ENCODE measurements around the gene ZNF782. TPM values are rescaled to one million over a fixed set of nuclear protein-coding genes. Genes with fewer than 3 reads are reported as not detected.

The ZNF782 gene
- total and polyA plus RNA-seq, 5 donors from 2014 or later = 1.6 to 6.8 (median 2.4) TPM

GRCh38 chr9:96779089-96779488 lies 75.2 kb downstream of the ZNF782 start:
- Histone ChIP-seq H3K4me1 (ENCODE audit: control insufficient read depth, insufficient read depth, low read length, poor library complexity, severe bottlenecking) (peaks cover 23% of the 10 kb centered on the region), H3K36me3 (ENCODE audit: control insufficient read depth, insufficient read depth, low read length) (peaks cover 21% of the 10 kb centered on the region), H3K9me3 (ENCODE audit: control insufficient read depth in 2 of 2, low read length in 2 of 2) (peaks cover under 1 to 19% of the 10 kb centered on the region in 2 experiments), H3K4me3 (ENCODE audit: low read depth, low read length) (peak overlapping the region; percentile 69), H3K27ac (ENCODE audit: insufficient read depth, low read length, poor library complexity, severe bottlenecking) (no peak overlapping the region), H3K27me3 (ENCODE audit: control insufficient read depth, insufficient read depth, low read length) (no peaks in the 10 kb centered on the region)
- Mint-ChIP-seq H3K27ac (peak overlapping the region; percentile 76 to 99 (median 96)), H3K4me3 (peak overlapping the region; percentile 95 to 100 (median 99)), H3K4me1 (peaks cover 17 to 57% (median 28%) of the 10 kb centered on the region in 4 donors), H3K36me3 (peaks cover 16% of the 10 kb centered on the region), H3K27me3 (peaks cover 9% of the 10 kb centered on the region), H3K9me3 (peaks cover 0 to 22% (median 8%) of the 10 kb centered on the region in 7 donors)
- ATAC-seq (ENCODE audit: low read depth in 2 of 2) (no peak), DNase-seq (no peak)

GRCh38 chr9:96777426-96777864 lies 76.9 kb downstream of the ZNF782 start:
- no peaks in the 10 kb centered on the region for H3K27me3 ChIP-seq (ENCODE audit: control insufficient read depth, insufficient read depth, low read length)
- H3K4me1 ChIP-seq (ENCODE audit: control insufficient read depth, insufficient read depth, low read length, poor library complexity, severe bottlenecking) = peaks cover 23% of the 10 kb centered on the region
- Mint-ChIP-seq H3K27ac (peak overlapping the region; percentile 96 to 99 (median 98)), H3K4me3 (peak overlapping the region; percentile 95 to 100 (median 99)), H3K36me3 (peaks cover 24% of the 10 kb centered on the region), H3K9me3 (peaks cover 0 to 14% (median 2%) of the 10 kb centered on the region in 7 donors), H3K27me3 (peaks cover 5% of the 10 kb centered on the region), H3K4me1 (peaks cover 24 to 68% (median 36%) of the 10 kb centered on the region in 4 donors)
- peak overlapping the region; percentile 77 for H3K27ac ChIP-seq (ENCODE audit: insufficient read depth, low read length, poor library complexity, severe bottlenecking)
- H3K9me3 ChIP-seq (ENCODE audit: control insufficient read depth in 2 of 2, low read length in 2 of 2) = peaks cover 4 to 8% of the 10 kb centered on the region in 2 experiments
- no peak for DNase-seq
- no peak for ATAC-seq (ENCODE audit: low read depth in 2 of 2)
- H3K4me3 ChIP-seq (ENCODE audit: low read depth, low read length) = peak overlapping the region; percentile 82
- H3K36me3 ChIP-seq (ENCODE audit: control insufficient read depth, insufficient read depth, low read length) = peaks cover 36% of the 10 kb centered on the region

- H3K27me3 ChIP-seq (ENCODE audit: control insufficient read depth, insufficient read depth, low read length) = no peaks in the 10 kb centered on the region
- H3K4me1 Mint-ChIP-seq = peaks cover 7 to 29% (median 12%) of the 10 kb centered on the region in 4 donors
- DNase-seq (no peak), ATAC-seq (ENCODE audit: low read depth in 2 of 2) (no peak)
- no peak overlapping the region for H3K4me3 ChIP-seq (ENCODE audit: low read depth, low read length)
- H3K9me3 ChIP-seq (ENCODE audit: control insufficient read depth in 2 of 2, low read length in 2 of 2) = peaks cover 62 to 63% of the 10 kb centered on the region in 2 experiments
- H3K27me3 Mint-ChIP-seq = no peaks in the 10 kb centered on the region
- peaks cover 98% of the 10 kb centered on the region for H3K36me3 ChIP-seq (ENCODE audit: control insufficient read depth, insufficient read depth, low read length)
- no peak overlapping the region for H3K27ac ChIP-seq (ENCODE audit: insufficient read depth, low read length, poor library complexity, severe bottlenecking)
- H3K36me3 Mint-ChIP-seq = peaks cover 79% of the 10 kb centered on the region
- peaks cover 0 to 59% (median 21%) of the 10 kb centered on the region in 7 donors for H3K9me3 Mint-ChIP-seq
- peaks cover under 1% of the 10 kb centered on the region for H3K4me1 ChIP-seq (ENCODE audit: control insufficient read depth, insufficient read depth, low read length, poor library complexity, severe bottlenecking)
- H3K4me3 Mint-ChIP-seq = no peak overlapping the region
- no peak overlapping the region for H3K27ac Mint-ChIP-seq
Measured at GRCh38 chr9:96771124-96771523, 83.2 kb downstream of the ZNF782 start.

- no peaks in the 10 kb centered on the region for H3K27me3 Mint-ChIP-seq
- H3K9me3 ChIP-seq (ENCODE audit: control insufficient read depth in 2 of 2, low read length in 2 of 2) = peaks cover 73% of the 10 kb centered on the region in 2 experiments
- peaks cover 6 to 22% (median 11%) of the 10 kb centered on the region in 4 donors for H3K4me1 Mint-ChIP-seq
- peaks cover 0 to 67% (median 28%) of the 10 kb centered on the region in 7 donors for H3K9me3 Mint-ChIP-seq
- DNase-seq (no peak), ATAC-seq (ENCODE audit: low read depth in 2 of 2) (no peak)
- H3K27me3 ChIP-seq (ENCODE audit: control insufficient read depth, insufficient read depth, low read length) = no peaks in the 10 kb centered on the region
- H3K4me3 ChIP-seq (ENCODE audit: low read depth, low read length) = no peak overlapping the region
- H3K4me1 ChIP-seq (ENCODE audit: control insufficient read depth, insufficient read depth, low read length, poor library complexity, severe bottlenecking) = no peaks in the 10 kb centered on the region
- H3K27ac ChIP-seq (ENCODE audit: insufficient read depth, low read length, poor library complexity, severe bottlenecking) = no peak overlapping the region
- peaks cover 97% of the 10 kb centered on the region for H3K36me3 ChIP-seq (ENCODE audit: control insufficient read depth, insufficient read depth, low read length)
- no peak overlapping the region for H3K4me3 Mint-ChIP-seq
- peaks cover 85% of the 10 kb centered on the region for H3K36me3 Mint-ChIP-seq
- peak overlapping the region in 1 of 3 donors; percentile 52 for H3K27ac Mint-ChIP-seq
Measured at GRCh38 chr9:96769989-96770388, 84.3 kb downstream of the ZNF782 start.

Other genes with a start within 250 kb of the ZNF782 start
- gene CDC14B, start 234.7 kb downstream of the ZNF782 start, total RNA-seq = 7.1 TPM
- gene CDC14B, start 234.7 kb downstream of the ZNF782 start, polyA plus RNA-seq = 10 to 100 TPM in 2 of 4 donors, 1 to 10 TPM in 2; 7.4 to 17.7 (median 10.1) TPM
- gene PRXL2C, start 199.2 kb downstream of the ZNF782 start, total RNA-seq = 20.9 TPM
- 10 to 100 TPM in 1 of 4 donors, 1 to 10 TPM in 3; 7.5 to 11.1 (median 9.6) TPM for gene PRXL2C, start 199.2 kb downstream of the ZNF782 start, polyA plus RNA-seq
- gene ZNF510, start 76.4 kb downstream of the ZNF782 start, total RNA-seq = 13.1 TPM
- 1 to 10 TPM; 6.0 to 9.5 (median 7.2) TPM for gene ZNF510, start 76.4 kb downstream of the ZNF782 start, polyA plus RNA-seq
- gene NUTM2G, start 74.3 kb upstream of the ZNF782 start, total RNA-seq = not detected
- gene NUTM2G, start 74.3 kb upstream of the ZNF782 start, polyA plus RNA-seq = under 1 TPM in 1 of 4 donors, not detected in 3; 0.11 TPM
- 0.17 TPM for gene CTSV, start 184.6 kb upstream of the ZNF782 start, total RNA-seq
- under 1 TPM in 1 of 4 donors, not detected in 3; 0.10 TPM for gene CTSV, start 184.6 kb upstream of the ZNF782 start, polyA plus RNA-seq

All from CD4-positive, CD25-positive, alpha-beta regulatory T cell (primary cell).